Transverse colon (tissue), 4 donors: Measurements from ENCODE around the gene FUT7. TPM values are rescaled to one million over a fixed set of nuclear protein-coding genes. Genes with fewer than 3 reads are reported as not detected.
"Not testable (repeated sequence)": the region's sequence is repeated elsewhere in the genome, so short reads cannot be mapped to it uniquely, and the experiment has no call there.

Experiments
- DNase-seq: peaks from one replicate; pipeline ENCODE4 v3.0.0-alpha.2; 2019
- H3K27ac ChIP-seq, 4 donors: fragments of 200-600 bp; sonication (generic); 2 replicates each; pipeline ENCODE4 v1.5.1; 2016 to 2018; ENCODE audit warnings: inconsistent platforms in 4 of 4
- H3K27me3 ChIP-seq: fragments of 200-600 bp; sonication (generic); 2 replicates; pipeline ENCODE4 v1.5.1; 2017; ENCODE audit warnings: inconsistent platforms
- H3K36me3 ChIP-seq, 4 donors: fragments of 200-600 bp; sonication (generic); 2 replicates each; pipeline ENCODE4 v1.5.1; 2017 to 2019; ENCODE audit warnings: inconsistent platforms in 4 of 4
- H3K4me1 ChIP-seq, 4 donors: fragments of 200-600 bp; sonication (generic); 2 replicates each; pipeline ENCODE4 v1.5.1; 2017 to 2020; ENCODE audit warnings: inconsistent platforms in 4 of 4
- H3K4me3 ChIP-seq, 4 donors: fragments of 200-600 bp; sonication (generic); 1 replicate in 1 of 4; 2 replicates in 3 of 4; pipeline versions ENCODE4 v1.5.1 to v1.6.1; 2017 to 2019; ENCODE audit warnings: inconsistent platforms in 4 of 4
- H3K9me3 ChIP-seq, 2 donors: fragments of 200-600 bp; sonication (generic); 2 replicates each; pipeline ENCODE4 v1.5.1; 2017 to 2019; ENCODE audit warnings: inconsistent platforms in 2 of 2
- EP300 ChIP-seq: sonication (generic); formaldehyde crosslinking; IDR thresholded peaks from one replicate; pipeline ENCODE4 v1.6.1; 2017; ENCODE audit warnings: antibody characterized with exemption, low read depth
- POLR2A ChIP-seq: fragments of 450-650 bp; IDR thresholded peaks from one replicate; pipeline ENCODE4 v1.6.1; 2016; ENCODE audit warnings: antibody characterized with exemption, mild to moderate bottlenecking, moderate library complexity
- POLR2AphosphoS5 ChIP-seq, 3 donors: sonication (generic); formaldehyde crosslinking; IDR thresholded peaks; one replicate each; pipeline ENCODE4 v1.6.1; 2016; ENCODE audit warnings: antibody characterized with exemption in 3 of 3
- WGBS, 2 donors: methylation state at CpG; one replicate each; pipeline ENCODE4 v1.1.5; 2018; ENCODE audit warnings: low coverage in 1 of 2; 5-methylcytosine and 5-hydroxymethylcytosine counted together
- in situ Hi-C, 4 donors: fragments of 200-750 bp; cut with MboI; loops; one replicate each; pipeline versions ENCODE4 v1.15.0 to v1.15.1; 2017; ENCODE audit warnings: low sequenced_read_pairs in 3 of 4, low pct_ligation_motif_present in 1 of 4, low pct_unique_long_range_greater_than_20kb in 1 of 4
- intact Hi-C: fragments of 100-400 bp; cut with DNase I; formaldehyde crosslinking; loops from one replicate; pipeline ENCODE4 v1.15.1; 2023; ENCODE audit warnings: low total_unique reads
- total RNA-seq, 4 donors: library from RNA; depleted of rRNA; stranded (reverse); fragments of >200 nt; gene quantifications; one replicate each; pipeline ENCODE4 v1.1.0, GENCODE V29; 2016
- TF ChIP-seq, protein P1 (sequence below), 5 experiments: fragments of 200-600 bp in 3 of 5; fragments of 450-650 bp in 2 of 5; sonication (generic) in 3 of 5; IDR thresholded peaks; 1 replicate in 2 of 5; 2 replicates in 3 of 5; pipeline ENCODE4 v1.5.1; 2016 to 2017; ENCODE audit warnings: antibody characterized with exemption in 5 of 5, inconsistent platforms in 3 of 5, mild to moderate bottlenecking in 2 of 5, moderate library complexity in 1 of 5

FUT7 gene
- total RNA-seq, 4 donors from 2014 or later, result not detected

DNA sequence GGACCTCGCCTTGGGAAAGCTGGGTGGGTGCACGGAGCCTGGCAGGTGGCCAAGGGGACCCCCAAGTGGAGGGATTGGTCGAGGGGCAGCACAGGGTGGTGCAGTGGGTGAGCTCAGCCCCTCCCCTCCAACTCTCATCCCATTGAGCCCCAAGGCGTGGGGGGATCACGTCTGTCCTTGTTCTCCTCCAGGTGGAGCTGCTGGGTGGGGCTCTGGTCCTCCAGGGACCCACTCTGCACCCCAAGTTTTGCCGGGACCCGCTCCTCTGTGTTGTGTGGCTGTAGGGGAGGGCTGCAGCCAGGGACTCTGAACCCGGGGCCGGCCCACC is 3.6 kb upstream of the FUT7 start:
- no peak for DNase-seq
- Histone ChIP-seq H3K36me3 (no peaks in the 10 kb centered on the region), H3K27me3 (no peaks in the 10 kb centered on the region), H3K27ac (no peak overlapping the region), H3K9me3 (no peaks in the 10 kb centered on the region), H3K4me1 (peaks cover 7 to 26% (median 18%) of the 10 kb centered on the region in 4 donors), H3K4me3 (no peak overlapping the region)
- 34% methylated on average over 9 of the region's 9 CpGs; no CpG with 5 or more reads in 1 of the 2 donors for WGBS, 2 donors
- TF ChIP-seq POLR2A, result no peak
- no peak for TF ChIP-seq POLR2AphosphoS5 (IDR thresholded peaks at IDR 0.05)
- TF ChIP-seq, protein P1, sequence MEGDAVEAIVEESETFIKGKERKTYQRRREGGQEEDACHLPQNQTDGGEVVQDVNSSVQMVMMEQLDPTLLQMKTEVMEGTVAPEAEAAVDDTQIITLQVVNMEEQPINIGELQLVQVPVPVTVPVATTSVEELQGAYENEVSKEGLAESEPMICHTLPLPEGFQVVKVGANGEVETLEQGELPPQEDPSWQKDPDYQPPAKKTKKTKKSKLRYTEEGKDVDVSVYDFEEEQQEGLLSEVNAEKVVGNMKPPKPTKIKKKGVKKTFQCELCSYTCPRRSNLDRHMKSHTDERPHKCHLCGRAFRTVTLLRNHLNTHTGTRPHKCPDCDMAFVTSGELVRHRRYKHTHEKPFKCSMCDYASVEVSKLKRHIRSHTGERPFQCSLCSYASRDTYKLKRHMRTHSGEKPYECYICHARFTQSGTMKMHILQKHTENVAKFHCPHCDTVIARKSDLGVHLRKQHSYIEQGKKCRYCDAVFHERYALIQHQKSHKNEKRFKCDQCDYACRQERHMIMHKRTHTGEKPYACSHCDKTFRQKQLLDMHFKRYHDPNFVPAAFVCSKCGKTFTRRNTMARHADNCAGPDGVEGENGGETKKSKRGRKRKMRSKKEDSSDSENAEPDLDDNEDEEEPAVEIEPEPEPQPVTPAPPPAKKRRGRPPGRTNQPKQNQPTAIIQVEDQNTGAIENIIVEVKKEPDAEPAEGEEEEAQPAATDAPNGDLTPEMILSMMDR (IDR thresholded peaks at IDR 0.05), result no peak
- TF ChIP-seq EP300, result no peak
- intact Hi-C loops, result loop anchor here (2.0 kb wide), 1 partner anchor 249 kb away; no protein-coding TSS in a partner anchor
- in situ Hi-C loops, result loop anchor here in 3 of 4 donors (10.0 to 25.0 kb wide), 2 partner anchors 248 to 251 kb away; partner anchors contain the start of genes CCDC183 (in 2 of the 3) and TMEM141 (in 2 of the 3)

- 15% methylated on average over 20 of the region's 24 CpGs; no CpG with 5 or more reads in 1 of the 2 donors for WGBS, 2 donors
- H3K36me3 ChIP-seq, result no peaks in the 10 kb centered on the region
- no peaks in the 10 kb centered on the region for H3K27me3 ChIP-seq
- peak overlapping the region; percentile 27 to 66 (median 34) for H3K27ac ChIP-seq
- peaks cover 7 to 31% (median 19%) of the 10 kb centered on the region in 4 donors for H3K4me1 ChIP-seq
- DNase-seq, result peak; percentile 85
- TF ChIP-seq POLR2AphosphoS5 (IDR thresholded peaks at IDR 0.05), result peak in 1 of 3 donors; percentile 22
- TF ChIP-seq, protein P1 (IDR thresholded peaks at IDR 0.05), result peak; percentile 88 to 95 (median 90)
- no peak for TF ChIP-seq POLR2A
- no peak for TF ChIP-seq EP300
- no peak overlapping the region for H3K4me3 ChIP-seq
- in situ Hi-C loops (loop anchor here in 3 of 4 donors (10.0 to 25.0 kb wide), 2 partner anchors 248 to 250 kb away; partner anchors contain the start of genes CCDC183 (in 2 of the 3) and TMEM141 (in 2 of the 3)), intact Hi-C loops (loop anchor here (2.0 to 5.0 kb wide), 2 partner anchors 88 to 248 kb away; partner anchors contain the start of gene C8G)
- no peaks in the 10 kb centered on the region for H3K9me3 ChIP-seq
Measured at GRCh38 chr9:137034709-137035506, 3.0 kb upstream of the FUT7 start.

DNA sequence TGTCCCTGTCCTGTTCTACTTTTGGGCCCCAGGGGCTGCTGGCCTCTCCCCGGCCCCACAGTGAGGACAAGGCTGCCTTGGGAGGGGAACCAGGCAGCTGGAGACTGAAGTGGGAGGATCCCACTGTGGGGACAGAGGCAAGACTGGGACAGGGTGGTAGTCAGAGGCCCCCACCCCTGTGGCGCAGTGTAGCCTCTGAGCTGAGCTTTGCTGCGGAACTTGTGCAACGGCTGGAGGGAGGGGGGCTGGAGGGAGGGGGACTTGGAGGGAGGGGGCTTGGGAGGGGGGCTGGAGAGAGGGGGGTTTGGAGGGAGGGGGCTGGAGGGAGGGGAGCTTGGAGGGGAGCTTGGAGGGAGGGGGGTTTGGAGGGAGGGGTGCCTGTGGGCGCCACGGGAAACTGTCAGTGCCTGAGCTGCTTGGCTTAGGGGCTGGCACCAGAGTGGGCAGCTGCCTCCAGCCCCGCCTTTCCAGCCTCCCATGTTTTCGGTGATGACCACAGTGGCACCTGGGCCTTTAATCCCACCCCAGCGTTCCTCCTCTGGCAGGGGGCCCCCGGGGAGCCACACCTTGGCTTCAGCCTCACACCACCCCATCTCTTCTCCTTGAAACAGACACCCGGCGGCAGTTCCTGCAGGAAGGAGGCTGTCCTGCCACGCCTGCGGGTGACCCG is 2.3 kb upstream of the FUT7 start:
- WGBS, 2 donors, result 34% methylated on average over 13 of the region's 15 CpGs; no CpG with 5 or more reads in 1 of the 2 donors
- intact Hi-C loops, result loop anchor here (2.0 to 5.0 kb wide), 2 partner anchors 87 to 247 kb away; partner anchors contain the start of gene C8G
- H3K36me3 ChIP-seq, result no peaks in the 10 kb centered on the region
- H3K4me3 ChIP-seq, result no peak overlapping the region
- in situ Hi-C loops, result loop anchor here in 3 of 4 donors (10.0 to 25.0 kb wide), 2 partner anchors 247 to 249 kb away; partner anchors contain the start of genes CCDC183 (in 2 of the 3) and TMEM141 (in 2 of the 3)
- peak overlapping the region in 3 of 4 donors; percentile 28 to 66 (median 39) for H3K27ac ChIP-seq
- peaks cover 11 to 38% (median 24%) of the 10 kb centered on the region in 4 donors for H3K4me1 ChIP-seq
- no peak for TF ChIP-seq POLR2AphosphoS5 (IDR thresholded peaks at IDR 0.05)
- no peak for TF ChIP-seq EP300
- TF ChIP-seq, protein P1 (IDR thresholded peaks at IDR 0.05), result no peak
- no peak for TF ChIP-seq POLR2A
- no peaks in the 10 kb centered on the region for H3K9me3 ChIP-seq
- H3K27me3 ChIP-seq, result no peaks in the 10 kb centered on the region
- DNase-seq, result peak; percentile 73

DNA sequence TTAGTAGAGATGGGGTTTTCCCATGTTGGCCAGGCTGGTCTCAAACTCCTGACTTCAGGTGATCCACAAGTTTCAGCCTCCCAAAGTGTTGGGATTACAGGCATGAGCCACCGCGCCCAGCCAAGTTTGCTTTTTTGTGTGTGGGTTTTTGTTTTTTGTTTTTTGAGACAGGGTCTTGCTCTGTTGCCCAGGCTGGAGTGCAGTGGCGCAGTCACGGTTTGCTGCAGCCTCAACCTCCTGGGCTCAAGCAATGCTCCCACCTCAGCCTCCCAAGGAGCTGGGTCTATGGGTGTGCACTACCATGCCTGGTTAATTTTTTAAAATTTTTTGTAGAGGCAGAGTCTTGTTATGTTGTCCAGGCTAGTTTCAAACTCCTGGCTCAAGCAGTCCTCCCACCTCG is 1.6 kb upstream of the FUT7 start:
- Histone ChIP-seq H3K4me1 (peaks cover 15 to 45% (median 31%) of the 10 kb centered on the region in 4 donors), H3K27ac (peak overlapping the region in 1 of 4 donors; percentile 5)
- in situ Hi-C loops (loop anchor here in 3 of 4 donors (10.0 to 25.0 kb wide), 2 partner anchors 246 to 249 kb away; partner anchors contain the start of genes CCDC183 (in 2 of the 3) and TMEM141 (in 2 of the 3)), intact Hi-C loops (loop anchor here (5.0 kb wide), 1 partner anchor 86 kb away; the partner anchor contains the start of gene C8G)
- H3K4me3 ChIP-seq, H3K27me3 ChIP-seq, H3K9me3 ChIP-seq, DNase-seq, H3K36me3 ChIP-seq: not testable (repeated sequence)
- WGBS, 2 donors, result 92 to 95% methylated on average over 4 to 5 of the region's 5 CpGs
